Neutrophil (primary cell): ENCODE measurements around the gene ARHGAP30.

ENCODE experiments used
- H3K27ac ChIP-seq: fragments of 200-600 bp; sonication (generic); 2 replicates; pipeline ENCODE4 v1.5.1; 2016; ENCODE audit warnings: mild to moderate bottlenecking, moderate library complexity
- H3K27me3 ChIP-seq: fragments of 200-600 bp; sonication (generic); 2 replicates; pipeline ENCODE4 v1.6.0; 2016; ENCODE audit warnings: mild to moderate bottlenecking
- H3K36me3 ChIP-seq: fragments of 200-600 bp; sonication (generic); 2 replicates; pipeline ENCODE4 v1.5.1; 2017
- H3K4me1 ChIP-seq, 2 experiments: fragments of 200-600 bp in 1 of 2; sonication (generic) in 1 of 2; 1 replicate in 1 of 2; 2 replicates in 1 of 2; pipeline versions ENCODE4 v1.5.1 to v1.6.1; 2013 to 2016; ENCODE audit warnings: low read depth in 1 of 2, low read length in 1 of 2, mild to moderate bottlenecking in 1 of 2, moderate library complexity in 1 of 2; ENCODE audit not compliant: control insufficient read depth in 1 of 2, insufficient read depth in 1 of 2
- H3K4me3 ChIP-seq, 2 experiments: fragments of 200-600 bp in 1 of 2; sonication (generic) in 1 of 2; 1 replicate in 1 of 2; 2 replicates in 1 of 2; pipeline ENCODE4 v1.5.1; 2013 to 2016; ENCODE audit warnings: low read depth in 1 of 2, low read length in 1 of 2, mild to moderate bottlenecking in 1 of 2, moderate library complexity in 1 of 2
- H3K9me3 ChIP-seq: fragments of 200-600 bp; sonication (generic); 2 replicates; pipeline ENCODE4 v1.5.1; 2016
- CTCF ChIP-seq: fragments of 200-600 bp; sonication (generic); IDR thresholded peaks from 2 replicates; pipeline ENCODE4 v1.5.1; 2016; ENCODE audit warnings: antibody characterized with exemption

Gene ARHGAP30

GRCh38 chr1:161094481-161094880 is 24.8 kb upstream of the ARHGAP30 start:
- no peak overlapping the region for H3K4me3 ChIP-seq
- H3K4me1 ChIP-seq: peaks cover 25 to 29% of the 10 kb centered on the region in 2 experiments
- H3K27me3 ChIP-seq: peaks cover 11% of the 10 kb centered on the region
- no peak for TF ChIP-seq CTCF
- H3K36me3 ChIP-seq: no peaks in the 10 kb centered on the region
- no peak overlapping the region for H3K27ac ChIP-seq
- no peaks in the 10 kb centered on the region for H3K9me3 ChIP-seq

GRCh38 chr1:161092621-161093028 is 22.9 kb upstream of the ARHGAP30 start:
- Histone ChIP-seq H3K36me3 (no peaks in the 10 kb centered on the region), H3K9me3 (no peaks in the 10 kb centered on the region), H3K4me1 (peaks cover 13 to 15% of the 10 kb centered on the region in 2 experiments), H3K4me3 (no peak overlapping the region), H3K27ac (no peak overlapping the region), H3K27me3 (no peaks in the 10 kb centered on the region)
- TF ChIP-seq CTCF: no peak

GRCh38 chr1:161091796-161092507 is 22.3 kb upstream of the ARHGAP30 start:
- H3K27ac ChIP-seq: no peak overlapping the region
- H3K4me3 ChIP-seq: no peak overlapping the region
- H3K27me3 ChIP-seq: no peaks in the 10 kb centered on the region
- no peaks in the 10 kb centered on the region for H3K36me3 ChIP-seq
- no peaks in the 10 kb centered on the region for H3K9me3 ChIP-seq
- peaks cover 7 to 9% of the 10 kb centered on the region in 2 experiments for H3K4me1 ChIP-seq
- no peak for TF ChIP-seq CTCF

GRCh38 chr1:161091093-161091492 is 21.4 kb upstream of the ARHGAP30 start:
- H3K27ac ChIP-seq: no peak overlapping the region
- no peaks in the 10 kb centered on the region for H3K9me3 ChIP-seq
- no peak for TF ChIP-seq CTCF

GRCh38 chr1:161090617-161091016 is 20.9 kb upstream of the ARHGAP30 start:
- TF ChIP-seq CTCF: no peak
- Histone ChIP-seq H3K9me3 (no peaks in the 10 kb centered on the region), H3K27me3 (no peaks in the 10 kb centered on the region), H3K4me3 (no peak overlapping the region), H3K27ac (no peak overlapping the region), H3K36me3 (no peaks in the 10 kb centered on the region), H3K4me1 (no peaks in the 10 kb centered on the region)

More at GRCh38 chr1:161091093-161091492, 21.4 kb upstream of the ARHGAP30 start:
- no peaks in the 10 kb centered on the region for H3K27me3 ChIP-seq
- H3K4me1 ChIP-seq: peaks cover 0 to under 1% of the 10 kb centered on the region in 2 experiments
- H3K4me3 ChIP-seq: no peak overlapping the region
- no peaks in the 10 kb centered on the region for H3K36me3 ChIP-seq
